A673 (cell line): ENCODE results near the gene DKKL1. TPM values are rescaled to one million over a fixed set of nuclear protein-coding genes. Genes with fewer than 3 reads are reported as not detected.

Source experiments
- BruUV-seq: library from RNA; stranded (reverse); fragments of 400-500 nt; replicated peaks from 2 replicates; lab custom pipeline; 2021; lab: Mats Ljungman, UMichigan
- CTCF ChIA-PET: fragments of 300-600 bp; sonication (Branson Sonifier 250); formaldehyde crosslinking; loops from one replicate; lab custom pipeline; 2022; ENCODE audit warnings: antibody characterized with exemption; lab: Charles Lee
- POLR2A ChIA-PET: fragments of 300-600 bp; sonication (Branson Sonifier 250); formaldehyde crosslinking; loops from one replicate; lab custom pipeline; 2022; ENCODE audit warnings: antibody characterized with exemption; ENCODE audit not compliant: low non-redundant PET; lab: Charles Lee
- DNase-seq: peaks from one replicate; pipeline ENCODE4 v3.0.0-alpha.2; 2015; ENCODE audit warnings: low spot score
- H3K27ac ChIP-seq: fragments of 200-600 bp; sonication (generic); 2 replicates; pipeline ENCODE4 v1.5.1; 2016; ENCODE audit warnings: mixed run types, low read depth, mild to moderate bottlenecking, mixed read lengths, antibody characterized with exemption, low read length; ENCODE audit not compliant: poor library complexity, severe bottlenecking
- H3K27me3 ChIP-seq: fragments of 200-600 bp; sonication (generic); replicated peaks from 2 replicates; pipeline ENCODE4 v1.6.1; 2017; ENCODE audit warnings: mixed run types, low read depth, mild to moderate bottlenecking, mixed read lengths, antibody characterized with exemption, low read length; ENCODE audit not compliant: insufficient read depth, poor library complexity
- H3K36me3 ChIP-seq: fragments of 200-600 bp; sonication (generic); 2 replicates; pipeline ENCODE4 v1.6.1; 2016; ENCODE audit warnings: mixed run types, mild to moderate bottlenecking, mixed read lengths, antibody characterized with exemption, low read length; ENCODE audit not compliant: insufficient read depth, poor library complexity, severe bottlenecking
- H3K4me1 ChIP-seq: fragments of 200-600 bp; sonication (generic); 2 replicates; pipeline ENCODE4 v1.6.1; 2017; ENCODE audit warnings: mixed run types, mild to moderate bottlenecking, mixed read lengths, antibody characterized with exemption, low read length; ENCODE audit not compliant: insufficient read depth, poor library complexity, severe bottlenecking
- H3K4me3 ChIP-seq: fragments of 200-600 bp; sonication (generic); 2 replicates; pipeline ENCODE4 v1.5.1; 2016; ENCODE audit warnings: low read depth, mixed run types, mild to moderate bottlenecking, mixed read lengths, low read length; ENCODE audit not compliant: poor library complexity, severe bottlenecking
- H3K9me3 ChIP-seq: fragments of 200-600 bp; sonication (generic); 2 replicates; pipeline ENCODE4 v1.6.1; 2016; ENCODE audit warnings: mixed run types, low read depth, mild to moderate bottlenecking, mixed read lengths, antibody characterized with exemption, low read length; ENCODE audit not compliant: poor library complexity, severe bottlenecking
- CTCF ChIP-seq: fragments of 300-800, 200-600 bp; sonication (generic); conservative IDR thresholded peaks from 2 replicates; pipeline ENCODE4 v1.5.1; 2017; ENCODE audit warnings: low read depth, mild to moderate bottlenecking, antibody characterized with exemption, low read length, moderate library complexity, mixed read lengths
- EZH2 ChIP-seq: fragments of 200-600 bp; sonication (generic); IDR thresholded peaks from 2 replicates; pipeline ENCODE4 v1.6.1; 2017; ENCODE audit warnings: borderline replicate concordance, low read depth, mild to moderate bottlenecking, mixed read lengths, antibody characterized with exemption, low read length; ENCODE audit not compliant: poor library complexity, severe bottlenecking
- intact Hi-C: fragments of 100-400 bp; cut with micrococcal nuclease; formaldehyde crosslinking; loops from one replicate; pipeline ENCODE4 v1.10.0; 2022; ENCODE audit not compliant: unreplicated experiment
- total RNA-seq: library from RNA; stranded (reverse); gene quantifications from 2 replicates; pipeline ENCODE4 v1.2.3, GENCODE V29; 2021

The DKKL1 gene
- total RNA-seq, 1 experiment from 2014 or later, result 1.2 TPM

DNA sequence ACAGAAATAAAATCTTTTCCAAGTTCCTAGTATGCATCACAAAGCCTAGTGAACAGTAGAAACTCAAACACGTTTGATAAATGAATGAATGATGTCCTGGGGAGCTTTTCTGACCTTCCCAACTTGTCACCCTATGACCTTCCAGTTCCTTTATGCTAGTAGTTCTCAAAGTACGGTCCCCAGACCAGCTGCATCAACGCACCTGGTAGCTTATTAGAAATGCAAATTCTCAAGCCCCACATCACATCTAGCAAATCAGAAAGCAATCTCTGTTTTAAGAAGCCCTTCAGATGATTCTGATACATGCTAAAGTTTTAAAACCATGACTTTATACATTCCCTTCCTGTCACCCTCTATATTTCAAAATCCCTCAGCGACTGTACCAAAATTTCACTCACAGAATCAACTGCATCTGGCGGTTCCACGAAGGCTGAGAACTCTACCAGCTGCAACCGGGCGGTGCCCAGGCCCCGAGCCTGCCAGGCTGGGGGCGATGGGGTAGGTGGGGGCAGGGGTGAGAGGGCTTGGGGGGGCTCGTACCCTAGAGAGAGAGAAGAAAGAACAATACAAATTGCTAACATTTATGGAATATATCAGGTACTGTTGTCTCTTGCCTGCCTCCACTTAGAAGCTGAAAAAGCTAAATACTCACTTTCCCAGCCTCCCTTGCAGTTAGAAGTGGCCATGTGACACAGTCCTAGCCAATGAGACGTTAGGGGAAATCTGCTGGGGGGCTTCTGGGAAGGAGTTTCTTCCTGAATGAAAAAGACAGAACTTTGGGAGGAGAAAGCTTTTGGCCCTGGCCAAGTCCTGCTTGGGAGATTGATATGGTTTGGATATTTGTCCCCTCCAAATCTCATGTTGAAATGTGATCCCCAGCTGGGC lies 15.1 kb upstream of the DKKL1 start:
- peaks cover 81% of the 10 kb centered on the region for H3K36me3 ChIP-seq
- POLR2A ChIA-PET, result no interaction called here
- no peaks in the 10 kb centered on the region for H3K9me3 ChIP-seq
- BruUV-seq, result no TSS peak
- CTCF ChIA-PET, result interaction anchor here (0.6 kb wide), 1 partner anchor 14 kb away, joined by 3 read pairs; no protein-coding TSS in a partner anchor
- no peak overlapping the region for H3K4me3 ChIP-seq
- no peak overlapping the region for H3K27ac ChIP-seq
- H3K4me1 ChIP-seq, result no peaks in the 10 kb centered on the region
- DNase-seq, result peak; percentile 34
- intact Hi-C loops, result no loop called here
- TF ChIP-seq CTCF (no peak), EZH2 (no peak)
- no peaks in the 10 kb centered on the region for H3K27me3 ChIP-seq

- peaks cover 83% of the 10 kb centered on the region for H3K36me3 ChIP-seq
- no peak overlapping the region for H3K4me3 ChIP-seq
- no TSS peak for BruUV-seq
- ChIA-PET POLR2A (no interaction called here), CTCF (no interaction called here)
- intact Hi-C loops, result no loop called here
- no peak overlapping the region for H3K27ac ChIP-seq
- no peak for DNase-seq
- no peaks in the 10 kb centered on the region for H3K27me3 ChIP-seq
- TF ChIP-seq EZH2 (no peak), CTCF (no peak)
- H3K9me3 ChIP-seq, result no peaks in the 10 kb centered on the region
- H3K4me1 ChIP-seq, result no peaks in the 10 kb centered on the region
These were observed 14.1 kb upstream of the DKKL1 start for GRCh38 chr19:49349567-49349966.

GRCh38 chr19:49355909-49356353 lies 7.7 kb upstream of the DKKL1 start:
- Histone ChIP-seq H3K4me3 (no peak overlapping the region), H3K9me3 (no peaks in the 10 kb centered on the region), H3K4me1 (peaks cover 16% of the 10 kb centered on the region), H3K27ac (peak overlapping the region; percentile 40), H3K36me3 (peaks cover 65% of the 10 kb centered on the region), H3K27me3 (no peaks in the 10 kb centered on the region)
- ChIA-PET CTCF (no interaction called here), POLR2A (no interaction called here)
- DNase-seq, result peak; percentile 24
- intact Hi-C loops, result no loop called here
- TF ChIP-seq EZH2 (no peak), CTCF (no peak)
- no TSS peak for BruUV-seq
